NOMO-1 treated with dmso at 0.1 percent for 144 hours (cell line): ENCODE data around the gene MACO1.
"Not testable (repeated sequence)": the region's sequence is repeated elsewhere in the genome, so short reads cannot be mapped to it uniquely, and the experiment has no call there.

ENCODE experiments used
- DNase-seq: peaks from one replicate; lab custom pipeline; 2025; ENCODE audit not compliant: unreplicated experiment; lab: John Stamatoyannopoulos, UW

Gene MACO1

GRCh38 chr1:25486602-25487001, 55.9 kb downstream of the MACO1 start:
- no peak for DNase-seq

GRCh38 chr1:25487628-25488027, 56.9 kb downstream of the MACO1 start:
- DNase-seq = no peak

DNA sequence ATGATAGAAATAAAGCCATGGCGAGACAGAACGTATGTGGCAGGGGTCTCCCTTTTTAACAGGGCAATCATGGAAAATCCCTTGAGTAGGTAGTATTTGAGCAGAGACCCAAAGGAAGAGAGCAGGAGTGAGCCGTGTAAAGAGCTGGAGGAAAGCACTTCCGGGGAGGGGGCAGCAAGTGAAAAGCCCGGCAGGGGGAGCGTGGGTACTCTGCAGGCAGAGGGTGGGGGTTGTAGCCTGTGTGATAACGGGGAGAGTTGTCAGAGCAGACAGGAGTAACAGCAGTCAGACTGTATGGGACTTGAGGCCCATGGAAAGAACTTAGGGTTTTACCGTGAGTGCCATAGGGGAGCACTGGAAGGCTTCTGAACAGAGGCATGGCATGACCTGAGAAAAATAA, 61.6 kb downstream of the MACO1 start:
- no peak for DNase-seq

DNA sequence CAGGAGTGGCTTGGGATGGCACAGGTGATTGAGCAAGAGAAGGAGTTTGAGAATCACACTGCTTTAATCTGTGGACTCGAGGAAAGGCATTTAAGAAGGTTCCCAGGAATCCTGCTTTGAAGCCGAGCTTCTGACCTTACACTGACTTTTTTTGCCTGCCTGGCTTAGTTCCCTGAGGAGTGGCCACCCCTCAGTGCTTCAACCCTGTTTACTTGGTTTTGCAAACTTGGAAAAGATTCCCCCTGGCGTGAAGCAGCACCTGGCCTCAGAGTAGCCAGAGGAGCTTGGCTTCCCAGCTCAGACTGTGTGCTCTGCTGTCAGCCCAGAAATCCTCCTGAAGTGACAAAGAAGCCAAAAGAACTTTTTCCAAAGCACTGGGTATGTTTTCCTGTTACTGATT, 64.3 kb downstream of the MACO1 start:
- no peak for DNase-seq

GRCh38 chr1:25500694-25501093, 70.0 kb downstream of the MACO1 start:
- DNase-seq = no peak

GRCh38 chr1:25501235-25502058, 70.8 kb downstream of the MACO1 start:
- no peak for DNase-seq

GRCh38 chr1:25502957-25503356, 72.3 kb downstream of the MACO1 start:
- no peak for DNase-seq

- DNase-seq = no peak
These were observed 73.1 kb downstream of the MACO1 start for GRCh38 chr1:25503551-25504426.

GRCh38 chr1:25504706-25505595, 74.3 kb downstream of the MACO1 start:
- no peak for DNase-seq

- peak; percentile 63 for DNase-seq
These were observed 75.1 kb downstream of the MACO1 start for GRCh38 chr1:25505656-25506385.

DNA sequence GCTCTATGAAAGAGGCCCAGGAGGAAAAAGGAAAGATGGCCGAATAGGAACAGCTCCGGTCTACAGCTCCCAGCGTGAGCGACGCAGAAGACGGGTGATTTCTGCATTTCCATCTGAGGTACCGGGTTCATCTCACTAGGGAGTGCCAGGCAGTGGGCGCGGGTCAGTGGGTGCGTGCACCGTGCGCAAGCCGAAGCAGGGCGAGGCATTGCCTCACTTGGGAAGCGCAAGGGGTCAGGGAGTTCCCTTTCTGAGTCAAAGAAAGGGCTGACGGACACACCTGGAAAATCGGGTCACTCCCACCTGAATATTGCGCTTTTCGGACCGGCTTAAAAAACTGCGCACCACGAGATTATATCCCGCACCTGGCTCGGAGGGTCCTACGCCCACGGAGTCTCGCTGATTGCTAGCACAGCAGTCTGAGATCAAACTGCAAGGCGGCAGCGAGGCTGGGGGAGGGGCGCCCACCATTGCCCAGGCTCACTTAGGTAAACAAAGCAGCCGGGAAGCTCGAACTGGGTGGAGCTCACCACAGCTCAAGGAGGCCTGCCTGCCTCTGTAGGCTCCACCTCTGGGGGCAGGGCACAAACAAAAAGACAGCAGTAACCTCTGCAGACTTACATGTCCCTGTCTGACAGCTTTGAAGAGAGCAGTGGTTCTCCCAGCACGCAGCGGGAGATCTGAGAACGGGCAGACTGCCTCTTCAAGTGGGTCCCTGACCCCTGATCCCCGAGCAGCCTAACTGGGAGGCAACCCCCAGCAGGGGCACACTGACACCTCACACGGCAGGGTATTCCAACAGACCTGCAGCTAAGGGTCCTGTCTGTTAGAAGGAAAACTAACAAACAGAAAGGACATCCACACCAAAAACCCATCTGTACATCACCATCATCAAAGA, 76.1 kb downstream of the MACO1 start:
- DNase-seq = not testable (repeated sequence)

GRCh38 chr1:25513666-25514065, 83.0 kb downstream of the MACO1 start:
- no peak for DNase-seq

DNA sequence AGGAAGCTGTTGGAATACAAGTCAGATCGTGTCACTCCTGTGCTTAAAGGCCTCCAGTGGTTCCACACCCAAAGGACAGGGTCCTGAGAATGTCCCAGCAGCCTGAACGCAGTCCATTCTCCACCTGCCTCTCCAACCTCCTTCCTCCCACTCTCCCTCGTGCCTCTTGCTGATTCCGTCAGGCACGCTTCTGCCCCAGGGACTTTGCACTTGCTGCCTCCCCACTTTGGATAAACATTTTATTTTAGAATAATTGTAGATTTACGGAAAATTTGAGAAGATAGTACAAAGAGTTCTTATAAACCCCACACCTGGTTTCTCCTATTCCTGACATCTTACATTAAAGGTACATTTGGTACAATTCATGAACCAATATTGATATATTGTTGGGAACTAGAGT, 84.3 kb downstream of the MACO1 start:
- DNase-seq = no peak

DNA sequence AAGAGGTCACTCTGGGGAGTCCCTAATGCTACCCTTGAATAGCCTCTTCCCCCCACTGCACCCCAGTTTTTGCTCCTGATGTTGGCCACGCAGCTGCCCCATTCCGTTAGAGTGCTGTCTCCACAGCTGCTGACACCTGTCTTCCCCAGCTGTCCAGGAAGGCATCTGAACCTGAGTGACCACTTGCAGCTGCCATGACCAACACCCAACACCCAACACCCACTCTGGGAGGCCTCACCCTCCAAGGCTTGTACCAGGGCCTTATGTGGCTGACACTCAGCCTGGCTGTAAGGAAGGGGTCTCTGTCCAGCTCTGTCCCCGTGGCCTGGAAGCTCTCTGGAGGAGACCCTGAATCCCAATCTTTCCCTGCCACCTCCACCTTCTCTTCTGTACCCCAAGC, 86.0 kb downstream of the MACO1 start:
- no peak for DNase-seq

GRCh38 chr1:25517476-25518394, 87.0 kb downstream of the MACO1 start:
- no peak for DNase-seq

GRCh38 chr1:25519624-25520023, 88.9 kb downstream of the MACO1 start:
- no peak for DNase-seq

DNA sequence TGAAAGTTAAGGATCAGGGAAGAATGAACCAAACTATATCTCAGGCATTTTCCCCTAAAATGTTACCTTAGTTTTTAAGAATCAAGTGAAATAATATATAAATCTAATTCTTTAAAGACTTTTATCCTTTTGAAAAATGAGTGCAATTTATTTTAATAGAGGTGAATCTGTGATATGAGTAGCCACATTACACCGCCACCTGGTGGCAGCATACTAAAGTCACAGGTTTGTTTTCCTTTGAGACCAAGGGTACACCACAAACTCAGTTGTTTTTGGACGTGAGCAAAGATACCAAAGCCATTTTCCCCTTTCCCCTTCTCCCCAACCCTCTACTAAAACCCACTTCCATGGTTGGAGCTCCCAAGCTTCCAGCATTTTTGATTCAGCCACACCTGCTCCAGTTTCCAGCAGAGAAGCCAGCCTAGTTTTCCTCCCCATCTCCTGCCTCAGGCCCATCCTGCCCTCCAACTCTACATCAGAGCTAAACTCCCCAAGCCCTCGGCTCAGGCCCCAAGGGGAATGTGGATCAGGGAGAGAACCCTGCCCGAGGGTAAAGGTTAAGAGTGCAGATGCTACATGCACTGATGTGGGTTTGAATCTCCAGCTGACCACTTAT, 89.9 kb downstream of the MACO1 start:
- DNase-seq = no peak
